ENCODE measurements around the gene TRHDE.

- TF ChIP-seq CTCF (IDR thresholded peaks at IDR 0.05; ENCODE audit: low read length) (no peak), EZH2 (IDR thresholded peaks at IDR 0.05; ENCODE audit: borderline replicate concordance, low read length) (no peak)
Observed at GRCh38 chr12:72234886-72235285, 37.3 kb upstream of the TRHDE start.

All from OCI-LY1 (cell line).